HG03135 (cell line): ENCODE data around the gene FBXL5.

Experiments
- ATAC-seq: cut with Tn5 transposase; IDR thresholded peaks from one replicate; pipeline ENCODE4 v1.9.1; 2021; ENCODE audit warnings: mild to moderate bottlenecking, moderate library complexity; ENCODE audit not compliant: unreplicated experiment

The FBXL5 gene

GRCh38 chr4:15676899-15677298 lies 21.7 kb upstream of the FBXL5 start:
- ATAC-seq: no peak

DNA sequence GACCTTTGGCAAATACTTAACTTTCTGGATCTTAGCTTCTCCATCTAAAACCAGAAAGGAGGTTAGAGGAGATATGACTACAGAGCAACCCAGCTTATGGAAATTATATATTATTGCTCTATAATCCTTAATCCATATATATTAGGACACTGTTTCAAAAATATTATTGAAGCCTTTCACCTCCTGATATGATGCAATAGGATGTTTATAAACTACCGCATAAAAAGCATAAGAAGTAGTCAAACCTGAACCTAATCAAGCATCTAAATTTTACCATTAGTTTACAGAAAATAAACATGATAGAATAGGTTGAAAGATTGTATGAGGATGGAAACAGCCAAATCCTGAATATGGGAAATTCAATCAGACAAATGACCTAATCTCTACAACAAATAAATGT lies 20.9 kb upstream of the FBXL5 start:
- no peak for ATAC-seq

DNA sequence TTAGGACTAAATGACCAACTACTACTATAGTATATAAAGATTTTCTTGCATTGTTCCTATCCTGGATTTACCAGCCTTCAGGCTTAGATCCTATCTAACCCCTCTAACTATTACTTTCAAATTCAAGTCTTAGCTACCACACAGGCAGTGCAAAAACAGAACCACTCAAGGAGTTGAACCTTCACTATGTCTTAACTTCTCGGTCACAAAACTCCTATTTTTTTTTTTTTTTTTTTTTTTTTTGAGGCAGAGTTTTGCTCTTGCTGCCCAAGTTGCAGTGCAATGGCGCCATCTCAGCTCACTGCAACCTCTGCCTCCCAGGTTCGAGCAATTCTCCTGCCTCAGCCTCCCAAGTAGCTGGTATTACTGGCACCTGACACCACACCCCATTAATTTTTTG lies 20.2 kb upstream of the FBXL5 start:
- ATAC-seq: no peak

DNA sequence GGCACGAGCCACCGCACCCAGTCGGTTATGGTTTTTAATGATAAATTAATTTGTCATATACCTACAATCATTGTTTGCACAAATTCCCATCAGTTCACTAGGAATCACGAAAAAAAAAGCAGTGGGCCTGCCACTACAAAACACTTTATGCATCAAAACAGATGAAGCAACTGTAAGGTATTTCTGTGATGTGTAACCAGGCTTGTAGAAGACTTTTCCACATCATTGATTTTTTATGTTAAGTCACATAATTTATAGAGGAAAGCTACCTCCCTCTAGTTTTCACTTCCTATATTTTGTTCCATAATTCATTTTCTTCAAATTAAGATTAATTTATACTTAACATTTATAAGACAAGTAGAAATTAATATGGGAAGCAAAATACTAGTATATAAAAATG lies 19.8 kb upstream of the FBXL5 start:
- no peak for ATAC-seq

DNA sequence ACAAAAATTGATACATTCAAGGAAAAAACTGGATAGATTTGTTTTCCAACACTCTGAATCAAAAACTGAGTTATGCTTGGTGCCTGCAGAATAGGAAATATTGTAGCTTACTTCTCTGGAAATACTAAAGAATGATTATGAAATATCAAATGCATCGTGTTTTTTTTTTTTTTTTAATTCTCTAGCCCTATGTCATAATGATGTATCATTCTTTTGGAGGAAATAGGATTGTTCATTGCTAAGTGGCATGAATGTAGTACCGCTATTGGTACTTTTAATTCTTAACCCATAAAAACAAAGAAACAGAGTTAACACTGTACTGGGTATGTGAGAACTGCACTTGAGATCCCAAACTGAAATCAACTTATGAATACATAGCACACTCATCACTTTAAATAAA lies 18.9 kb upstream of the FBXL5 start:
- ATAC-seq: no peak

DNA sequence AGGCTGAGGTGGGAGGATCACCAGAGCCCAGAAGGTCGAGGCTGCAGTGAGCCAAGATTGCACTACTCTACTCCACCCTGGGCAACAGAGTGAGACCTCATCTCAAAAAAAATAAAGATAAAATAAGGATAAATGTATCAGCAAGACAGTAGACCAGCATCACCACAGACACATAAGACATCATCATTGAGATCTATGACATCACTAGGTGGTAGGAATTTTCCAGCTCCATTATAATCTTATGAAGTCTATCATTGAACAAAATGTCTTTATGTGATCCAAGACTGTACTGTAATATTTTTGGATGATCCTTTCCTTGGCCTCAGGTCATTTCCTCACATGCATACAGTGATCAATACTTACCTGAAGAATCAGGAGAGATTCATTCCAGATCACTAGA lies 18.2 kb upstream of the FBXL5 start:
- ATAC-seq: no peak

- no peak for ATAC-seq
Measured at GRCh38 chr4:15672101-15672500, 16.9 kb upstream of the FBXL5 start.

- ATAC-seq: no peak
Measured at GRCh38 chr4:15670576-15670975, 15.4 kb upstream of the FBXL5 start.

DNA sequence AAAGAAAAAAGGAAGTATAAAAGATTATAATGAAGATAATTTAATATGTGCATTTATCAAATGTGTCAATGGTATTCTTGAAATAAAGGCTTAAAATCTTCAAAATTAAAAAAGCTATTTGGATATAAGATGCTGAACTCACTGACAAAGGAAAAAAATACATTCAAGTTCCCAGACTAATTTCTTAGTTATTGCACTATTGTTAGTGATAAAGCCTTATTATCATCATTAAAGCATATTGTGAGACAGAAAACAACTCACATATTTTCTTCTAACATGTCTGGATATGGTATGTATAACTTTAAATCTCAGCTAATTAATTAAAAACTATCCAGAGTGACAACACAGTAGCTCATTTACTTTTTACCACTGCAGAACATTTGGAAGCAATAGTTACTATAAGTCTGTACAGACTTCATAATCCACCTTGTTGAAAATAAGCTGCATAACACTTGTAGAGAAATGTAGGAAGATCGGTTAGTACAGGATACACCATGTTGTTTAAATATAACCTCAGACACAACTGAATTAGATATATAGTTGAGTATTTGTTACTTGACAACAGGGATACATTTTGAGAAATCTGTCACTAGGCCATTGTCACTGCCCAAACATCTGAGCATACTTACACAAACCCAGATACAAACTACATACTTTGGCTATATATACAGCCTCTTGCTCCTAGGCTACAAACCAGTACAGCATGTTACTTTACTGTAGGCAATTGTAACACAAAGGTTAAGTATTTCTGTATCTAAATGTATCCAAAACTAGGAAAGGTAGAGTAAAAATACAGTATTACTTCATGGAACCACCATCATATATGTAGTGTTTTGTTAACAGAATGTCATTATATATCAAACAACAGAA lies 13.6 kb upstream of the FBXL5 start:
- ATAC-seq: no peak

GRCh38 chr4:15667006-15667405 lies 11.8 kb upstream of the FBXL5 start:
- no peak for ATAC-seq

DNA sequence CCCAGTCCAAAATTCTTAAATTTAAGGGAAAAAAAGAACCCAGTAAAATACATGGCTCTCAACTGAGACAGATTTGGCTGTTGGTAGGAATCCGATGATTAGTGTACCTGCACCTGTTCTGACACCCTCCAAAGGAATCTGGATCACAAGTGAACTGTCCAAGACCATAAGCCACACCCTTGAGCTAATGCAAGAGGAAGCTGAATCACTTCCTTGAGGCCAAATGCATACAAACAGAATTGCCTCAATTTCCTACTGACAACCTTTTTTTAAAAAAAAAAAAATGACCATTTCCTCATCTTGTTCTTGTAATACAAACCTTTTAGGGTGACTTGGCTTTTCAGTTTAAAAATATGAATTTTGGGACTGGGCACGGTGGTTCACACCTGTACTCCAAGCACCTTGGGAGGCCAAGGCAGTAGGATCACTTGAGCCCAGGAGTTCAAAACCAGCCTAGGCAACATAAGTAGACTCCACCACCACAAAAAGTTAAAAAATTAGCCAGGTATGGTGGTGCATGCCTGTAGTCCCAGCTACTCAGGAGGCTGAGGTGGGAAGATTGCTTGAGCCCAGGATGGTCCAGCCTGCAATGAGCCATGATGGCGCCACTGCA lies 10.7 kb upstream of the FBXL5 start:
- no peak for ATAC-seq

DNA sequence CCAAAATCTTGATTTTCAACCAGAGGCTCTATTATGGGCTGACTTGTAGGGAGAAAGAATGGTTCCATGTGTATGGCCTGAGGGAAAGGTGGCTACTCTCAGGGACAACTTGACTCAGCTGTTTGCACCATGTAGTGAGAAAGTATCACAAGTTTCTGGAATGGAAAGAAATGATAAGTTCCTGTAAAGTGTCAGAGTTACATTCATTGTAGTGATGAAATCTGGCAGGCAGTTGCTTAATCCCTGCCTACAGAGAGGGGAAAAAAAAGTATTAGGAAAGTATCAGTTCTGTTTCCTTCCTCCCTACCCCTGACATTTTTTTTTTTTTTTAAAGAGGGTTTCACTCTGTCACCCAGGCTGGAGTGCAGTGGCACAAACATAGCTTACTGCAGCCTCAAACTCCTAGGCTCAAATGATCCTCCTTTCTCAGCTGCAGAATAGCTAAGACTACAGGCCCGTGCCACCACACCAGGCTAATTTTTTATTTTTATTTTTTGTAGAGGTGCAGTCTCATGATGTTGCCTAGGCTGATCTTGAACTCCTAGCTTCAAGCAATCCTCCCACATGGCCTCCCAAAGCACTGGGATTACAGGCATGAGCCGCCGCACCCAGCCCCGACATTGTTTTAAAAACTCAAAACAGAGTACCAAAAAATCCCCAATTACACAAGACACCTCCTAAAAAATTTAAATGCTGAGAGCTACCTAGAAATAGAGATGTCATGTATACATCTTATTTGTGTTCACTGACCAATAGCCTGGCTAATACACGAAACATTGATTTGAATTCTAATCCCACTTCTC lies 4.8 kb upstream of the FBXL5 start:
- no peak for ATAC-seq

DNA sequence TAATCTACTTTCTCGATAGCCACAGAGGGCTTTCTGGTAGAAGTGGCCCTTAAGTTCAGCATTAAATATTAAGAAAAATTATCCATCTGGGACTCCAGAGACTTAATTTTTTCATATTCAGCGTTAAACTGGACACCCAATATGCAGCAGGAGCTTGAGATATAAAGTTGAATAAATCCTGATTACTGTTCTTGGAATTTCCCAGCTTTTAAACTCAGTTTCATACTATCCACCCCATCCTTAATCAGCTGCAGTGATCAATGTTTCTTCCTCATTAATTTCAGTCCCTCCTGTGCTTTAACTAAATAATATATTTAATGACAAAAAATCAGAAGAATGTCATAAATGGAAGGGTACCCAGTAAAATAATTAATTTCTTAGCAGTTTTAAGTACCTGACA lies 3.6 kb upstream of the FBXL5 start:
- ATAC-seq: no peak

DNA sequence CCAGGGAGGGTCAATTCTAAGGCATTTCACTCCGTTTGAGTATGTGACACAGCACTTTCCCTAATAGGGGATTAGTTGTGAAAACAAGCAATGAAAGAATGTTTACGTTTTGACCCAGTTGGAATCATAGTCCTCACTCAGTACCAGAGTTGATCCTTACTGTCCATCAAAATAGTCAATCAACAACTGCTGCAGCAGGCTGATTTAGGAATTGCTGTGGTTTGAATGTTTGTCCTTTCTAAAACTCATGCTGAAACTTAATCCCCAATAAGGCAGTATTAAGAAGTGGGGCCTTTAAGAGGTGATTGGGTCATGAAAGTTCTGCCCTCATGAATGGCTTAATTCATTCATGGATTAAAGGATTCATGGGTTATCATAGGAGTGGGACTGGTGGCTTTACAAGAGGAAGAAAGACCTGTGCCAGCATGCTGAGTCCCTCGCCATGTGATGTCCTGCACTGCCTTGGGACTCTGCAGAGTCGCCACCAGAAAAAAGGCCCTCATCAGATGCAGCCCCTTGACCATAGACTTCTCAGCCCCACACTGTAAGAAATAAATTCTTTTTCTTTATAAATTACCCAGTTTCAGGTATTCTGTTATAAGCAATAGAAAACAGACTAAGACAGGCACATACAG lies 3.1 kb upstream of the FBXL5 start:
- no peak for ATAC-seq

DNA sequence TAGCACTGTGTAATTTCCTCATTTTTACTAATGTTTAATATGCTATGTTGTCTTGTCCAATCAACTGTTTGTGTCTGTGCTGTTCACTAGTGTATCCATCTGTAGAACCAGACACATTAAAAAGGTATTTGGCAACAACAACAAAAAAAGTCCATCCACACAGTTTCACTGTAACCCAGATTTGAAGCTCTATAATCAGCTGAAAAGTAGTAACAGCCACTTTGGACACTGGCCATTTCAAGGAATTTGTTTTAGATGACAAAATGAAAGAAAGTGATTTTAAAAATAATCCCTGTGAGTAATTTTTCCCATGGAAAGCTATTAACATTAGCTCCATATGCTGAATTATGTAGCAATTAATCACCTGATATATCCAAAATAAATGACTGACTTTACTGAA lies 2.2 kb upstream of the FBXL5 start:
- no peak for ATAC-seq

GRCh38 chr4:15656038-15656470 lies 897 bp upstream of the FBXL5 start:
- ATAC-seq: no peak

DNA sequence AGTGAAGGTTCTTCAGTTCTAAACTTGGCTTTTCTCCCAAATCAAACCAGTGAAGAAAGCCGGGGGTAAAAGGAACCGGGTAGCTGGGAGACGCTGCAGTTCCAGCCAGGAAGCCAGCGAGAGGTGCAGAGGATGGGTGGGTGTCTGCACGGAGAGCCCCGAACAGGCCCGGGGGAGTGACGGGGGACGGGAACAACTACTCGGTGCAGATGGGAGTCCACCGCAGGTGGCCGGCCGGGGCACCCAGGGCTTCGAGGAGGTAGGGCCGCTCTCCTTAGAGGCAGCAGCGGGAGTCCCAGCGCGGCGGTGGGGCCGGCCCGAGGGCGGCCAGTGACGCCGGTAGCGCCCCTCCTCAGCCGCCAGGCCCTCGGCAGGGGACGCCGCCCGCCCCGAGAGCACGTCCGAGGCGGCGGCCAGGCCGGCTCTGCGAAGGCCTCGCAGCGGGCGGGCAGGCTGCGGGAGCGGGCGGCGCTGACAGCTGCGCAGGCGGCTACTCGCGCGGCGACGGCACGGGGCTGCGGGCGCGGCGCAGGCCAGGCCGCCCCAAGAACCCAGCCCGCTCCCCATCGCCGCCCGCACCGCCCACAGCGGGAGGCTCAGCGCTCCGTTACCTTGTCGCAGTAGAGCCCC lies 449 bp downstream of the FBXL5 start:
- peak; percentile 48 for ATAC-seq

GRCh38 chr4:15653864-15654592 lies 1.1 kb downstream of the FBXL5 start:
- peak; percentile 30 for ATAC-seq

DNA sequence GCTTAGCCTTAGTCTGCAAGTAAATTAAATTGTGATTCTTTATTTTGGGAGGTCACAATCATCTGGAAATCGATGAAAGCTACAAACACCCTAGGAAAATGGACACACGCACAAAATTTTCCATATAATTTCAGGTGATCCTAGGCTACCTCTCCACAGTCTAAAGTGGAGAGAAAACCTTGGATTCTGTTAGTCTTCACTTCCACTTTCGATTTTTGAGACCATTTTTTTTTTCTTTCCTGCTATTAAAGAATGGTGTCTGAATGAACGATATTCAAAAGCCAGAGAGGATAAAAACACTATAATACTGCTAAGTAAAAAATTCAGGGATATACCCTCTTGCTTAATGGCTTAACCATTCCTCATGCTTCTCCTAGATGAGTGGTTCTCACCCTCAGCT lies 1.7 kb downstream of the FBXL5 start:
- no peak for ATAC-seq

GRCh38 chr4:15652841-15653240 lies 2.3 kb downstream of the FBXL5 start:
- no peak for ATAC-seq
